ENCODE measurements around the gene AP3S1. TPM values are rescaled to one million over a fixed set of nuclear protein-coding genes. Genes with fewer than 3 reads are reported as not detected.
A peak's percentile ranks its signal among the peaks of the same experiment; 100 is the strongest.

Gene AP3S1
- total and polyA plus RNA-seq, 8 donors = 6.4 to 107 (median 57.3) TPM

DNA sequence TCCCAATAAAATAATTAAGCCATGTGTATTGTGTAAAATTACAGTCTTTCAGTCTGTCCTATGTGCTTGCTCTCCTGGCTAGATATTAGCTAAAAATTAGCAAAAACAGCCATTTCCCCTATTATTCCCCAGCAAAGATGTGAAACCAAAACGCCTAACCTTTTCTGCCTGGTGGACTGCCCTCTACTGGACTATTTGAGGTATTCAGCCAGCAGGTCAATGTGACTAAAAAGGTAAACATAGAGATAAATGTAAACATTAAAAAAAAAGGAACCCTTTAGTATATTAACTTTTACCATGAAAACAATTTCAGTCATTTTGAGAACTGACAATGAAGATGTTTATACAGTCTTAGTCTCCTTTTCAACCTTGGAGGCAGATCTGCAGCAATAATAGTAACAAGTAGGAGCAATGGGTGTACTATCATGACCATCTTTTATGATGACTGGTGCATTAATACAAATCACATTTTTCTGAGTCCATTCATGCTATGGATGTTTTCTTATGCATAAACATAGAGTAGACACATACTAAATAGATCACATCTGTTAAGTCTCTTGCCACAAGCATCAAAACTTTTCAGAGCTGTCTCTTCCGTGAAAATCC is 10.5 kb upstream of the AP3S1 start:
- peaks cover 6 to 80% (median 67%) of the 10 kb centered on the region in 4 donors for H3K36me3 ChIP-seq
- intact Hi-C loops (cut with DNase I; ENCODE audit: low total_unique reads) = no loop called here
- no peaks in the 10 kb centered on the region for H3K27me3 ChIP-seq
- H3K9me3 ChIP-seq = peaks cover 0 to 2% (median 0%) of the 10 kb centered on the region in 4 donors
- no peak overlapping the region for H3K27ac ChIP-seq
- H3K4me1 ChIP-seq = peaks cover 0 to 11% (median 4%) of the 10 kb centered on the region in 4 donors
- H3K4me3 ChIP-seq = no peak overlapping the region
- peak in 1 of 3 donors; percentile 29 for TF ChIP-seq POLR2AphosphoS5 (IDR thresholded peaks at IDR 0.05)
- no peak for TF ChIP-seq POLR2A (IDR thresholded peaks at IDR 0.05)
- TF ChIP-seq, protein P1, sequence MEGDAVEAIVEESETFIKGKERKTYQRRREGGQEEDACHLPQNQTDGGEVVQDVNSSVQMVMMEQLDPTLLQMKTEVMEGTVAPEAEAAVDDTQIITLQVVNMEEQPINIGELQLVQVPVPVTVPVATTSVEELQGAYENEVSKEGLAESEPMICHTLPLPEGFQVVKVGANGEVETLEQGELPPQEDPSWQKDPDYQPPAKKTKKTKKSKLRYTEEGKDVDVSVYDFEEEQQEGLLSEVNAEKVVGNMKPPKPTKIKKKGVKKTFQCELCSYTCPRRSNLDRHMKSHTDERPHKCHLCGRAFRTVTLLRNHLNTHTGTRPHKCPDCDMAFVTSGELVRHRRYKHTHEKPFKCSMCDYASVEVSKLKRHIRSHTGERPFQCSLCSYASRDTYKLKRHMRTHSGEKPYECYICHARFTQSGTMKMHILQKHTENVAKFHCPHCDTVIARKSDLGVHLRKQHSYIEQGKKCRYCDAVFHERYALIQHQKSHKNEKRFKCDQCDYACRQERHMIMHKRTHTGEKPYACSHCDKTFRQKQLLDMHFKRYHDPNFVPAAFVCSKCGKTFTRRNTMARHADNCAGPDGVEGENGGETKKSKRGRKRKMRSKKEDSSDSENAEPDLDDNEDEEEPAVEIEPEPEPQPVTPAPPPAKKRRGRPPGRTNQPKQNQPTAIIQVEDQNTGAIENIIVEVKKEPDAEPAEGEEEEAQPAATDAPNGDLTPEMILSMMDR (IDR thresholded peaks at IDR 0.05) = peak in 5 of 7 experiments; percentile 45 to 73 (median 60)
- DNase-seq = peak in 1 of 2 donors; percentile 70
- 45 to 55% (median 52%) methylated on average over 2 of the region's 2 CpGs for WGBS, 5 donors

DNA sequence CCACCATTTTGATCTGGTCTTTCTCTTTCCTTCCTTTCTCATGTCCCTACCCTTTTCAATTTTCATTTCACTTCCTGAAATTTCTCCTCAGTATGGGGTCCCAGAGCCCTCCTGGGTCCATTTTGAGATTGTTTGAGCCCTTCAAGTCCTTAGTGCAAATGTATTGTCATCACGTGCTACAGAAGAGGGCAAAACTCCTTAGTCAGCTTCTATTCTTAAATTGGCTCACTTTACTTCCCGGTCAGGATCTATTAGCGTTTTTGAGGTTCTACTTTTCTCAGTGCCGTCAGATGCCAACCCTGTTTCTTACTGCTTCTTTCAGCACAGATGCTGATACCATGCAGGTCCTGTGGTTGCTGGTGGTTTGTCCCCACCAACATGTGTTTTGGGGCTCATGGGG is 6.3 kb upstream of the AP3S1 start:
- Histone ChIP-seq H3K27me3 (no peaks in the 10 kb centered on the region), H3K27ac (no peak overlapping the region), H3K4me3 (no peak overlapping the region), H3K9me3 (no peaks in the 10 kb centered on the region), H3K36me3 (peaks cover 11 to 69% (median 55%) of the 10 kb centered on the region in 4 donors), H3K4me1 (peaks cover 14 to 48% (median 34%) of the 10 kb centered on the region in 4 donors)
- no peak for DNase-seq
- intact Hi-C loops (cut with DNase I; ENCODE audit: low total_unique reads) = no loop called here
- 88 to 95% (median 91%) methylated on average over 4 of the region's 4 CpGs for WGBS, 5 donors
- TF ChIP-seq, protein P1 (IDR thresholded peaks at IDR 0.05) = no peak
- TF ChIP-seq EP300 (IDR thresholded peaks at IDR 0.05) (no peak), POLR2A (IDR thresholded peaks at IDR 0.05) (no peak), POLR2AphosphoS5 (IDR thresholded peaks at IDR 0.05) (no peak)

DNA sequence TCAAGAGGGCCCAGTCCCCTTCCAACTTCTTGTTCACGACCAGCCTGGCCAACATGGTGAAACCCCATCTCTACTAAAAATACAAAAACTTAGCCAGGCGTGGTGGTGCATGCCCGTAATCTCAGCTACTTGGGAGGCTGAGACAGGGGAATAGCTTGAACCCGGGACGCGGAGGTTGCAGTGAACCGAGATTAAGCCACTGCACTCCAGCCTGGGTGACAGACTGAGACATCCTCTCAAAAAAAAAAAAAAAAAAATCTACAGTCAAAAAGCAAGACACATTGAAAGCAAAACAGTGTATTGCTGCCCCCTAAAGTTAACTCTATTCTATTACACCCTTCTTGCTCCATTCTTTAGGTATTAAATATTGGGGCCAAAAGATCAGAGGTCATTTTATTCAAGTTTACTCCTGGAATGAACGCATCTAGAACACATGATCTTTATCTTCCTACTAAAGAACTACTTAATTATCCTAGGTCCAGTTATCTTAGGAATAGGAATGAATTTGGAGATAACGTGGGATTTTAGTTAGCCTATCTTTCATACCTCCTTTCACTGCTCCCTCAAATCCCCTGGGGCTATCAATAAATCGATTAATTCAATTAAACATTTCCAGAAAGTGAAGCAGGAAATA is 2.7 kb upstream of the AP3S1 start:
- H3K27ac ChIP-seq = peak overlapping the region in 2 of 5 donors; percentile 26 to 34
- intact Hi-C loops (cut with DNase I; ENCODE audit: low total_unique reads) = no loop called here
- peaks cover 11 to 38% (median 35%) of the 10 kb centered on the region in 4 donors for H3K36me3 ChIP-seq
- 31 to 43% (median 35%) methylated on average over 10 of the region's 10 CpGs for WGBS, 5 donors
- no peaks in the 10 kb centered on the region for H3K27me3 ChIP-seq
- no peak for TF ChIP-seq EP300 (IDR thresholded peaks at IDR 0.05)
- TF ChIP-seq POLR2A (IDR thresholded peaks at IDR 0.05) = no peak
- TF ChIP-seq, protein P1 (IDR thresholded peaks at IDR 0.05) = peak in 4 of 7 experiments; percentile 36 to 52 (median 42)
- peaks cover 25 to 56% (median 46%) of the 10 kb centered on the region in 4 donors for H3K4me1 ChIP-seq
- H3K9me3 ChIP-seq = no peaks in the 10 kb centered on the region
- DNase-seq = peak in 1 of 2 donors; percentile 71
- peak overlapping the region in 2 of 4 donors; percentile 87 to 94 for H3K4me3 ChIP-seq

DNA sequence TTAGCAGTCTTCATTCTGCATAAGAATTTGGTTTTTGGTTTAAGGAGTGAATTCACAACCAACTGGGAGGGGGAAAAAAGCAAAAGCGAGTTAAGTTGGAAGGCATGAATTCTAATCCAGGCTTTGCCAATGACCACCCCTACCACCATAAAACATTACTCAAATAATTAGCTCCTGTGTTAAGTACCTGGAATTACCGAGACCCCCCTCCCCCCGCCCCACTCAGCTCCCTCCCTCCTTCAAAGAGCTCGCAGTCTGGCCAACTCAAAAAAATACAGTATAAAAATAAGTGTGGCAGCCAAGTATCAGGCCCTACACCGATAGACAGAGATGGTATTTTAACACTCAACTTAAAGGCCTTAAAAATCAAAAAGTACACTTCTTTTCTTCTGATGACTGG is 862 bp upstream of the AP3S1 start:
- Histone ChIP-seq H3K36me3 (peaks cover 11 to 19% (median 17%) of the 10 kb centered on the region in 4 donors), H3K4me3 (peak overlapping the region; percentile 65 to 94 (median 87)), H3K27me3 (no peaks in the 10 kb centered on the region), H3K4me1 (peaks cover 34 to 75% (median 63%) of the 10 kb centered on the region in 4 donors), H3K27ac (peak overlapping the region; percentile 88 to 97 (median 95)), H3K9me3 (no peaks in the 10 kb centered on the region)
- intact Hi-C loops (cut with DNase I; ENCODE audit: low total_unique reads) = no loop called here
- TF ChIP-seq, protein P1 (IDR thresholded peaks at IDR 0.05) = no peak
- no peak for TF ChIP-seq EP300 (IDR thresholded peaks at IDR 0.05)
- TF ChIP-seq POLR2AphosphoS5 (IDR thresholded peaks at IDR 0.05) = no peak
- TF ChIP-seq POLR2A (IDR thresholded peaks at IDR 0.05) = no peak
- DNase-seq = peak in 1 of 2 donors; percentile 6
- 1 to 2% (median 1%) methylated on average over 5 of the region's 5 CpGs for WGBS, 5 donors

Measured in stomach (tissue), 9 donors.